ENCODE measurements around the gene TMTC1.

DNA sequence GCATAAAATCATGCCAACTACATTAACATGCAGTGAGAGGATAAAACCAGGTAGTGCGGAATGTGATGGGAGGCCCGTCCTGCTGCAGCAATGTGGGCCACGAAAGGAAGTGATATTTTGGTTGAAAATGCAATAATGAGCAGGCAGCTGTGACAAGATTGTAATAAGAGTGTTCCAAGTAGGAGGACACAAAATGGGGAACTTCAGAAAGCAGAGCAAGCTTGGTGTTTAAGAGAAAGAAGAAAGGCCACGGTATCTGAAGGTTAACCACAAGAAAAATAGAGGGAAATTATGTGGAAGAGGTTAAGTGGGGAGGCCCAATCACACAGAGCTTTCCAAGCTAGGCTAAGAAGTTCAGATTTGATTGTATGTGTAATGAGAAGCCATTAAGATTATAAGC lies 320.5 kb downstream of the TMTC1 start:
- TF ChIP-seq, protein P1, sequence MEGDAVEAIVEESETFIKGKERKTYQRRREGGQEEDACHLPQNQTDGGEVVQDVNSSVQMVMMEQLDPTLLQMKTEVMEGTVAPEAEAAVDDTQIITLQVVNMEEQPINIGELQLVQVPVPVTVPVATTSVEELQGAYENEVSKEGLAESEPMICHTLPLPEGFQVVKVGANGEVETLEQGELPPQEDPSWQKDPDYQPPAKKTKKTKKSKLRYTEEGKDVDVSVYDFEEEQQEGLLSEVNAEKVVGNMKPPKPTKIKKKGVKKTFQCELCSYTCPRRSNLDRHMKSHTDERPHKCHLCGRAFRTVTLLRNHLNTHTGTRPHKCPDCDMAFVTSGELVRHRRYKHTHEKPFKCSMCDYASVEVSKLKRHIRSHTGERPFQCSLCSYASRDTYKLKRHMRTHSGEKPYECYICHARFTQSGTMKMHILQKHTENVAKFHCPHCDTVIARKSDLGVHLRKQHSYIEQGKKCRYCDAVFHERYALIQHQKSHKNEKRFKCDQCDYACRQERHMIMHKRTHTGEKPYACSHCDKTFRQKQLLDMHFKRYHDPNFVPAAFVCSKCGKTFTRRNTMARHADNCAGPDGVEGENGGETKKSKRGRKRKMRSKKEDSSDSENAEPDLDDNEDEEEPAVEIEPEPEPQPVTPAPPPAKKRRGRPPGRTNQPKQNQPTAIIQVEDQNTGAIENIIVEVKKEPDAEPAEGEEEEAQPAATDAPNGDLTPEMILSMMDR (IDR thresholded peaks at IDR 0.05) = no peak
- no peak for TF ChIP-seq POLR2A (IDR thresholded peaks at IDR 0.05)

All from uterus (tissue), 2 donors.